ENCODE measurements around the gene IFIT1B. TPM values are rescaled to one million over a fixed set of nuclear protein-coding genes. Genes with fewer than 3 reads are reported as not detected.
A peak's percentile ranks its signal among the peaks of the same experiment; 100 is the strongest.

The IFIT1B gene
- total and polyA plus RNA-seq, 10 of the 15 experiments (the other 5 are each of a cell fraction or from before 2014, with no cell fraction given): 0.04 TPM; not detected in 9

DNA sequence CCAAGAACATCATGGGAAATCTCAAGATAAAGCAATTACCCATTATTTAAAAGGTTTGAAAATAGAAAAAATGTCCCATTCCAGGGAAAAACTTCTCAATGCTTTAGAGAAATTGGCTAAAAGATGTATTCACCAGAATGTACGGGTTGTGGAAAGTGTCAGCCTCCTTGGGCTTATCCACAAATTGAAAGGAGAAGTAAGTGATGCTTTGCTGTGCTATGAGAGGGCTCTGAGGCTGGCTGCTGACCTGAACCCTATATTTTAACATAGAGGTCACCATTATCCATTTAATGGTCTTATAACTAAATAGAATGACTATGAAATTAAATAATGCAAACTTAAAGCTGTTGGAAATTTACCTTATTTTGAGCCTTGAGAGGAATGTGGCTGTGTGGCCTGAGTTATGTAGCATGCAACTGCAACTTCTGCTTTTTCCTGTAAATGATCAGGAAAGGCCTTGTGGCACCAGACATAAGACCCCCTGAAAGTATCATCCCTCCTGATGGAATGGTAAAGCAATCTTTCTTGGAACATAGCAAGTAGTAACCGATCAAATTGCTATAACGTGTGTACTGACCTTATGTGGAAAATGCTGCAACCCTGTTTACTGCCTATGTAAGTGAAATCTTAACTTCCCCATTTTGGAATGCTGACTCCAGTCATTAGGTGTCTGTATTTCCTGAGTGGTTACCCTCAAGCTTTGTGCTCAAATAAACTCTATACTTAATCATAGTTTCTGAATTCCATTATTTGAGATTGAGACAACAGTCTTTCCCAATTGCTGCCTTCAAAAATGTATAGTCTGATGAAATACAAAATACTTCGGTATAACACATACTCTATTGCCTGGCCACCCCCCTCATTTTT, 6.9 kb downstream of the IFIT1B start:
- RAD21 ChIA-PET (ENCODE audit: unreplicated experiment): interaction anchor here (0.6 to 1.4 kb wide), 2 partner anchors 16 to 92 kb away, joined by 3 to 5 read pairs; no protein-coding TSS in a partner anchor
- H3K36me3 ChIP-seq (ENCODE audit: control insufficient read depth in 2 of 2, insufficient read depth in 2 of 2, low read length in 1 of 2): no peaks in the 10 kb centered on the region
- ATAC-seq (peak; percentile 40), FAIRE-seq (no peak), DNase-seq (ENCODE audit: low read depth, low spot score) (no peak)
- intact Hi-C loops (cut with micrococcal nuclease; ENCODE audit: unreplicated experiment) (no loop called here), in situ Hi-C loops (cut with MboI) (no loop called here)
- H3K4me3 ChIP-seq: no peak overlapping the region
- no peak overlapping the region for H3K4me2 ChIP-seq (ENCODE audit: control insufficient read depth, insufficient read depth)
- H3K9ac ChIP-seq (ENCODE audit: control insufficient read depth, insufficient read depth, low read length): no peak overlapping the region
- no peaks in the 10 kb centered on the region for H4K20me1 ChIP-seq (ENCODE audit: control insufficient read depth, insufficient read depth)
- 44% methylated on average over 4 of the region's 4 CpGs for WGBS (ENCODE audit: insufficient coverage, insufficient replicate concordance, low lambda C conversion rate, missing lambda C conversion rate)
- no peak overlapping the region for H2AFZ ChIP-seq (ENCODE audit: control insufficient read depth, low read depth, low read length)
- H3K27me3 ChIP-seq (replicated peaks in 1 of 2; ENCODE audit: control insufficient read depth in 2 of 2, insufficient read depth in 2 of 2, low read length in 1 of 2): no peaks in the 10 kb centered on the region
- H3K9me3 ChIP-seq (replicated peaks; ENCODE audit: control insufficient read depth, insufficient read depth, low read length): no peaks in the 10 kb centered on the region
- POLR2A ChIA-PET: no interaction called here
- TF ChIP-seq BRCA1 (IDR thresholded peaks at IDR 0.05; ENCODE audit: low read depth, low read length): no peak
- TF ChIP-seq SMAD5 (IDR thresholded peaks at IDR 0.05; ENCODE audit: low read depth): no peak
- TF ChIP-seq FOXK2 (IDR thresholded peaks at IDR 0.05): no peak
- TF ChIP-seq, protein P1, sequence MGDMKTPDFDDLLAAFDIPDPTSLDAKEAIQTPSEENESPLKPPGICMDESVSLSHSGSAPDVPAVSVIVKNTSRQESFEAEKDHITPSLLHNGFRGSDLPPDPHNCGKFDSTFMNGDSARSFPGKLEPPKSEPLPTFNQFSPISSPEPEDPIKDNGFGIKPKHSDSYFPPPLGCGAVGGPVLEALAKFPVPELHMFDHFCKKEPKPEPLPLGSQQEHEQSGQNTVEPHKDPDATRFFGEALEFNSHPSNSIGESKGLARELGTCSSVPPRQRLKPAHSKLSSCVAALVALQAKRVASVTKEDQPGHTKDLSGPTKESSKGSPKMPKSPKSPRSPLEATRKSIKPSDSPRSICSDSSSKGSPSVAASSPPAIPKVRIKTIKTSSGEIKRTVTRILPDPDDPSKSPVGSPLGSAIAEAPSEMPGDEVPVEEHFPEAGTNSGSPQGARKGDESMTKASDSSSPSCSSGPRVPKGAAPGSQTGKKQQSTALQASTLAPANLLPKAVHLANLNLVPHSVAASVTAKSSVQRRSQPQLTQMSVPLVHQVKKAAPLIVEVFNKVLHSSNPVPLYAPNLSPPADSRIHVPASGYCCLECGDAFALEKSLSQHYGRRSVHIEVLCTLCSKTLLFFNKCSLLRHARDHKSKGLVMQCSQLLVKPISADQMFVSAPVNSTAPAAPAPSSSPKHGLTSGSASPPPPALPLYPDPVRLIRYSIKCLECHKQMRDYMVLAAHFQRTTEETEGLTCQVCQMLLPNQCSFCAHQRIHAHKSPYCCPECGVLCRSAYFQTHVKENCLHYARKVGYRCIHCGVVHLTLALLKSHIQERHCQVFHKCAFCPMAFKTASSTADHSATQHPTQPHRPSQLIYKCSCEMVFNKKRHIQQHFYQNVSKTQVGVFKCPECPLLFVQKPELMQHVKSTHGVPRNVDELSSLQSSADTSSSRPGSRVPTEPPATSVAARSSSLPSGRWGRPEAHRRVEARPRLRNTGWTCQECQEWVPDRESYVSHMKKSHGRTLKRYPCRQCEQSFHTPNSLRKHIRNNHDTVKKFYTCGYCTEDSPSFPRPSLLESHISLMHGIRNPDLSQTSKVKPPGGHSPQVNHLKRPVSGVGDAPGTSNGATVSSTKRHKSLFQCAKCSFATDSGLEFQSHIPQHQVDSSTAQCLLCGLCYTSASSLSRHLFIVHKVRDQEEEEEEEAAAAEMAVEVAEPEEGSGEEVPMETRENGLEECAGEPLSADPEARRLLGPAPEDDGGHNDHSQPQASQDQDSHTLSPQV (IDR thresholded peaks at IDR 0.05): no peak
- TF ChIP-seq TCF12 (IDR thresholded peaks at IDR 0.05; ENCODE audit: low read depth, low read length): no peak
- TF ChIP-seq MYB (IDR thresholded peaks at IDR 0.05; ENCODE audit: borderline replicate concordance, low read depth, low read length): no peak
- TF ChIP-seq ZNF687 (IDR thresholded peaks at IDR 0.05): no peak
- no peak for TF ChIP-seq ETV6 (conservative IDR thresholded peaks at IDR 0.05 in 1 of 2, IDR thresholded peaks at IDR 0.05 in 1 of 2; ENCODE audit: borderline replicate concordance in 1 of 2, low read depth in 1 of 2)
- no peak for TF ChIP-seq HCFC1 (IDR thresholded peaks at IDR 0.05; ENCODE audit: low read length)
- TF ChIP-seq RCOR1 (conservative IDR thresholded peaks at IDR 0.05; ENCODE audit: low read depth, low read length): no peak
- no peak for TF ChIP-seq SREBF2 (IDR thresholded peaks at IDR 0.05; ENCODE audit: low read length)
- TF ChIP-seq, protein P2, sequence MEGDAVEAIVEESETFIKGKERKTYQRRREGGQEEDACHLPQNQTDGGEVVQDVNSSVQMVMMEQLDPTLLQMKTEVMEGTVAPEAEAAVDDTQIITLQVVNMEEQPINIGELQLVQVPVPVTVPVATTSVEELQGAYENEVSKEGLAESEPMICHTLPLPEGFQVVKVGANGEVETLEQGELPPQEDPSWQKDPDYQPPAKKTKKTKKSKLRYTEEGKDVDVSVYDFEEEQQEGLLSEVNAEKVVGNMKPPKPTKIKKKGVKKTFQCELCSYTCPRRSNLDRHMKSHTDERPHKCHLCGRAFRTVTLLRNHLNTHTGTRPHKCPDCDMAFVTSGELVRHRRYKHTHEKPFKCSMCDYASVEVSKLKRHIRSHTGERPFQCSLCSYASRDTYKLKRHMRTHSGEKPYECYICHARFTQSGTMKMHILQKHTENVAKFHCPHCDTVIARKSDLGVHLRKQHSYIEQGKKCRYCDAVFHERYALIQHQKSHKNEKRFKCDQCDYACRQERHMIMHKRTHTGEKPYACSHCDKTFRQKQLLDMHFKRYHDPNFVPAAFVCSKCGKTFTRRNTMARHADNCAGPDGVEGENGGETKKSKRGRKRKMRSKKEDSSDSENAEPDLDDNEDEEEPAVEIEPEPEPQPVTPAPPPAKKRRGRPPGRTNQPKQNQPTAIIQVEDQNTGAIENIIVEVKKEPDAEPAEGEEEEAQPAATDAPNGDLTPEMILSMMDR (IDR thresholded peaks at IDR 0.05 in 2 of 3, conservative IDR thresholded peaks at IDR 0.05 in 1 of 3; ENCODE audit: control insufficient read depth in 2 of 3, extremely low read depth in 1 of 3, insufficient read depth in 1 of 3, low read depth in 3 of 3, low read length in 3 of 3): no peak
- no peak for TF ChIP-seq LARP7 (IDR thresholded peaks at IDR 0.05)
- H3K4me1 ChIP-seq (ENCODE audit: control insufficient read depth, insufficient read depth, low read length): peaks cover 3% of the 10 kb centered on the region; the same call in 1 of the 2 replicates
- H3K79me2 ChIP-seq (ENCODE audit: control insufficient read depth, insufficient read depth, low read length): no peaks in the 10 kb centered on the region
- CTCF ChIA-PET: interaction anchor here (1.2 to 8.5 kb wide), 6 partner anchors 15 to 167 kb away, joined by 3 to 97 read pairs (median 4); no protein-coding TSS in a partner anchor
- H3K27ac ChIP-seq (ENCODE audit: control insufficient read depth, insufficient read depth): no peak overlapping the region
- SMC1A ChIA-PET (ENCODE audit: uncharacterized antibody, unreplicated experiment): interaction anchor here (4.1 kb wide), 1 partner anchor 16 kb away, joined by 23 read pairs; no protein-coding TSS in a partner anchor
- BruUV-seq (replicated peaks): no TSS peak
